ENCODE measurements around the gene CLSTN3.

CLSTN3 gene

DNA sequence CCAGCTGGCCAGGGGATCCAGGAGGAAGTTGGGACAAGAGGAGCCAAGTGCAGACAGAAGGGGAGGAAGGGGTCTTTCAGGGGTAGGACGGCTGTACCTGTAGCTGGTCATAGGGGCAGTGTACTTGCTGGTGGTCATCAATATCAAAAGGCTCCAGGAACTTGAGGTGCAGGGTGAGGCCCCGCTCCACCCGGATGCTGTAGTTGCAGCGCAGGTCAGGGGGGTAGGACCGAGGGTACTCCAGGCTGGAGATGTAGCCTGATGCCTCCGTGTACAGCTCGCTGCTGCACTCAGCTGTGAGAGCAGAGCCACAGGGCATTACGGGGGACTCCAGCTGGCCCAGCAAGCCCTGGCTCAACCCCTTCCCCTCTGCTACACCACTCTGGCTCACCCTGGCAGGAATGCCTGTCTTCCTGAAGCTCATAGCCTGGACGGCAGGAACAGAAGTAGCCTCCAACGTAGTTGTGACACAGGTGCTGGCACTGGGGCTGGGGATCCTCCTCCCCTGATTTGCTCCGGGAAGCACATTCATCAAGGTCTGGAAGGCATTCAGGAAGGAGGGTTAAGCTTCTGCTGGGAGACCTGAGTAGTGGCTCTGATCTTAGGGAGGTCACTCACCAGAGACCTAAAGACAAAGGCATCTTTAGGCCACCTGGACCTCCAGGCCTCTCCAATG lies 40.8 kb upstream of the CLSTN3 start:
- no peak for TF ChIP-seq REST (IDR thresholded peaks at IDR 0.05; ENCODE audit: low read depth)
- TF ChIP-seq, protein P1, sequence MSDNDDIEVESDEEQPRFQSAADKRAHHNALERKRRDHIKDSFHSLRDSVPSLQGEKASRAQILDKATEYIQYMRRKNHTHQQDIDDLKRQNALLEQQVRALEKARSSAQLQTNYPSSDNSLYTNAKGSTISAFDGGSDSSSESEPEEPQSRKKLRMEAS (IDR thresholded peaks at IDR 0.05), result no peak
- TF ChIP-seq CEBPB (IDR thresholded peaks at IDR 0.05), result no peak
- TF ChIP-seq TEAD4 (IDR thresholded peaks at IDR 0.05), result no peak
- no peak for TF ChIP-seq TAF1 (IDR thresholded peaks at IDR 0.05; ENCODE audit: low read depth)
- TF ChIP-seq, protein P2, sequence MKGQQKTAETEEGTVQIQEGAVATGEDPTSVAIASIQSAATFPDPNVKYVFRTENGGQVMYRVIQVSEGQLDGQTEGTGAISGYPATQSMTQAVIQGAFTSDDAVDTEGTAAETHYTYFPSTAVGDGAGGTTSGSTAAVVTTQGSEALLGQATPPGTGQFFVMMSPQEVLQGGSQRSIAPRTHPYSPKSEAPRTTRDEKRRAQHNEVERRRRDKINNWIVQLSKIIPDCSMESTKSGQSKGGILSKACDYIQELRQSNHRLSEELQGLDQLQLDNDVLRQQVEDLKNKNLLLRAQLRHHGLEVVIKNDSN (IDR thresholded peaks at IDR 0.05), result no peak
- TF ChIP-seq CREB1 (IDR thresholded peaks at IDR 0.05; ENCODE audit: low read depth), result no peak
- no peak for TF ChIP-seq ZBTB7A (IDR thresholded peaks at IDR 0.05; ENCODE audit: low read depth)
- no peak for TF ChIP-seq TCF12 (IDR thresholded peaks at IDR 0.05; ENCODE audit: low read depth)
- no peak for TF ChIP-seq EGR1 (IDR thresholded peaks at IDR 0.05)
- no peak for TF ChIP-seq RAD21 (IDR thresholded peaks at IDR 0.05; ENCODE audit: low read depth)
- TF ChIP-seq YY1 (IDR thresholded peaks at IDR 0.05; ENCODE audit: low read depth), result no peak
- no peak for TF ChIP-seq FOXM1 (IDR thresholded peaks at IDR 0.05; ENCODE audit: borderline replicate concordance, low read depth)
- TF ChIP-seq NFIC (IDR thresholded peaks at IDR 0.05), result no peak
- no peak for TF ChIP-seq EP300 (IDR thresholded peaks at IDR 0.05; ENCODE audit: borderline replicate concordance)

DNA sequence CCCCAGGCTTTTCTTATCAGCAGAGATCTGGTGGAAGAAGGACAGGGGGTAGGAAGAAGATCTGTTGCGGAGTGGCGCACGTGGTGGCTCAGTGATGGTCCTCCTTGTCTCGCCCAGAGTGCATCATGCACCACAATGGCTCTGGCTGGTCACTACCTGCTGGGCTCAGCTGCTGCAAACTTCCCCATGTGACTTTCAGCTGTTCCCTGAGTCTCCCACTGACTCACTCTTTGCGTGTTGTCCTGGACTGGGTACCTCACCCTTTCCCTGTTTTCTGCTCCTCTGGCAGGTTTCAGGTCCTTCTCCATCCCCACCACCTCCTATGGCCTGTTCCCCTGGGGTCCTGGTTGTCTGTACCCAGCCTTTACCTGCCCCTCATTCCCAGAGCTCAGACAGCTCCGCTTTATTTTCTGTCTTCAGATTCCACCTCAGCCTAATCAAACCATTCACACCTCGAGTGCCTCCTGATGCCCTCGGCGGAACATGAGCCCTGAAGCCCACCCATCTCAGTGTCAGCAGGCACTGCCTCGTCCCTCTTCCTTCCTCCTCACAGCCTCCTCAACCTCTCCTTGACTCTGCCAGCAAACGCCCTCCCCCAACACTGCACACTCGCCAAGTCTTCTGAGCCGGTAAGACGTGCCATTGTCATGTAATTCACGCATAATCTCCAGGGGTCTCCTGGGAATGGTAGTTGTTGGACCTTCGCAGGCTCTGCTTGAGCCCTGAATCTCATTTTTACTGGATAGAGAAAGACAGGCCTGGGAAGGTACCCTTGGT lies 39.8 kb upstream of the CLSTN3 start:
- TF ChIP-seq EP300 (IDR thresholded peaks at IDR 0.05; ENCODE audit: borderline replicate concordance) (no peak), CEBPB (IDR thresholded peaks at IDR 0.05) (no peak), TCF12 (IDR thresholded peaks at IDR 0.05; ENCODE audit: low read depth) (no peak), RAD21 (IDR thresholded peaks at IDR 0.05; ENCODE audit: low read depth) (no peak), REST (IDR thresholded peaks at IDR 0.05; ENCODE audit: low read depth) (no peak), FOXM1 (IDR thresholded peaks at IDR 0.05; ENCODE audit: borderline replicate concordance, low read depth) (no peak), CREB1 (IDR thresholded peaks at IDR 0.05; ENCODE audit: low read depth) (no peak)
- TF ChIP-seq, protein P1 (IDR thresholded peaks at IDR 0.05), result no peak

- TF ChIP-seq EGR1 (IDR thresholded peaks at IDR 0.05) (no peak), FOXM1 (IDR thresholded peaks at IDR 0.05; ENCODE audit: borderline replicate concordance, low read depth) (no peak)
- TF ChIP-seq, protein P2 (IDR thresholded peaks at IDR 0.05), result no peak
- TF ChIP-seq, protein P1 (IDR thresholded peaks at IDR 0.05), result no peak
Measured at GRCh38 chr12:7091171-7091570, 39.0 kb upstream of the CLSTN3 start.

DNA sequence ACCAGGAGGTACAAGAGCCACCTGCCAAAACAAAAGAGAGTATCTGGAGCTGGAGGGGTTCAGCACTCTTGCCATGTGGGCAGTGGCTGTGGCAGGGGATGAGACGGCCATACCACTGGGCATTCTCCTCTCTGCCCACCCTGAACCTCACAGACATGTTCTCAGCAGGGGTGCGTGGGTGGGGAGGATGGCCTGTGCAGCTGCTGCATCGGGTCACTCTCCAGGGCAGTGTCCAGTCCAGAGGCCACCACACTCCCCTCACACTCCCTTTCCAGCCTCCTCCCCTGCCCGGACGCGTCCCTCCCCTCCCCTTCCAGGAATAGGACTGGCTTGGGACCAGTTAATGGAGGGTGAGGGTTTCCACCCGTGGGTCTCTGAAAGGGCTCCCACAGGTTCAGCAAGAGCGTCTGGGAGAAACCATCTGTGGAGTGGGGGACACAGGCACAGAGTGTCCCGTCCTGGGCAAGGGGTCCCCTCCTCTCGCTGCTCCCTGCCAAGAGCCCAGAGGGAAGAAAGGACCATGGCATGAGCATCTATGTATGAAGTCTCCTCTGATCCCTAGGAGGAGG lies 38.4 kb upstream of the CLSTN3 start:
- TF ChIP-seq RAD21 (IDR thresholded peaks at IDR 0.05; ENCODE audit: low read depth) (no peak), TCF12 (IDR thresholded peaks at IDR 0.05; ENCODE audit: low read depth) (no peak), NFIC (IDR thresholded peaks at IDR 0.05) (no peak), CEBPB (IDR thresholded peaks at IDR 0.05) (no peak), TEAD4 (IDR thresholded peaks at IDR 0.05) (no peak), EP300 (IDR thresholded peaks at IDR 0.05; ENCODE audit: borderline replicate concordance) (no peak), YY1 (IDR thresholded peaks at IDR 0.05; ENCODE audit: low read depth) (no peak), REST (IDR thresholded peaks at IDR 0.05; ENCODE audit: low read depth) (no peak), EGR1 (IDR thresholded peaks at IDR 0.05) (no peak), FOXM1 (IDR thresholded peaks at IDR 0.05; ENCODE audit: borderline replicate concordance, low read depth) (no peak), TAF1 (IDR thresholded peaks at IDR 0.05; ENCODE audit: low read depth) (no peak), ZBTB7A (IDR thresholded peaks at IDR 0.05; ENCODE audit: low read depth) (no peak), CREB1 (IDR thresholded peaks at IDR 0.05; ENCODE audit: low read depth) (no peak)
- TF ChIP-seq, protein P2 (IDR thresholded peaks at IDR 0.05), result no peak
- TF ChIP-seq, protein P1 (IDR thresholded peaks at IDR 0.05), result no peak
